Astrocyte of the spinal cord (primary cell): ENCODE measurements around the gene TTC7B.
"Not testable (repeated sequence)": the region's sequence is repeated elsewhere in the genome, so short reads cannot be mapped to it uniquely, and the experiment has no call there.

Source experiments
- DNase-seq: peaks from one replicate; pipeline ENCODE4 v3.0.0; 2011; ENCODE audit warnings: low read depth, low spot score
- H3K4me3 ChIP-seq: 2 replicates; pipeline ENCODE4 v1.5.1; 2011; ENCODE audit warnings: low read depth, mild to moderate bottlenecking, low read length, moderate library complexity
- CTCF ChIP-seq: IDR thresholded peaks from 2 replicates; pipeline ENCODE4 v1.5.1; 2012; ENCODE audit warnings: low read depth, mild to moderate bottlenecking, low read length, inconsistent platforms
- in situ Hi-C: cut with HindIII; loops from 2 replicates; pipeline ENCODE4 v1.10.0; 2017; ENCODE audit warnings: low sequenced_read_pairs

TTC7B gene, protein sequence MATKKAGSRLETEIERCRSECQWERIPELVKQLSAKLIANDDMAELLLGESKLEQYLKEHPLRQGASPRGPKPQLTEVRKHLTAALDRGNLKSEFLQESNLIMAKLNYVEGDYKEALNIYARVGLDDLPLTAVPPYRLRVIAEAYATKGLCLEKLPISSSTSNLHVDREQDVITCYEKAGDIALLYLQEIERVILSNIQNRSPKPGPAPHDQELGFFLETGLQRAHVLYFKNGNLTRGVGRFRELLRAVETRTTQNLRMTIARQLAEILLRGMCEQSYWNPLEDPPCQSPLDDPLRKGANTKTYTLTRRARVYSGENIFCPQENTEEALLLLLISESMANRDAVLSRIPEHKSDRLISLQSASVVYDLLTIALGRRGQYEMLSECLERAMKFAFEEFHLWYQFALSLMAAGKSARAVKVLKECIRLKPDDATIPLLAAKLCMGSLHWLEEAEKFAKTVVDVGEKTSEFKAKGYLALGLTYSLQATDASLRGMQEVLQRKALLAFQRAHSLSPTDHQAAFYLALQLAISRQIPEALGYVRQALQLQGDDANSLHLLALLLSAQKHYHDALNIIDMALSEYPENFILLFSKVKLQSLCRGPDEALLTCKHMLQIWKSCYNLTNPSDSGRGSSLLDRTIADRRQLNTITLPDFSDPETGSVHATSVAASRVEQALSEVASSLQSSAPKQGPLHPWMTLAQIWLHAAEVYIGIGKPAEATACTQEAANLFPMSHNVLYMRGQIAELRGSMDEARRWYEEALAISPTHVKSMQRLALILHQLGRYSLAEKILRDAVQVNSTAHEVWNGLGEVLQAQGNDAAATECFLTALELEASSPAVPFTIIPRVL

DNA sequence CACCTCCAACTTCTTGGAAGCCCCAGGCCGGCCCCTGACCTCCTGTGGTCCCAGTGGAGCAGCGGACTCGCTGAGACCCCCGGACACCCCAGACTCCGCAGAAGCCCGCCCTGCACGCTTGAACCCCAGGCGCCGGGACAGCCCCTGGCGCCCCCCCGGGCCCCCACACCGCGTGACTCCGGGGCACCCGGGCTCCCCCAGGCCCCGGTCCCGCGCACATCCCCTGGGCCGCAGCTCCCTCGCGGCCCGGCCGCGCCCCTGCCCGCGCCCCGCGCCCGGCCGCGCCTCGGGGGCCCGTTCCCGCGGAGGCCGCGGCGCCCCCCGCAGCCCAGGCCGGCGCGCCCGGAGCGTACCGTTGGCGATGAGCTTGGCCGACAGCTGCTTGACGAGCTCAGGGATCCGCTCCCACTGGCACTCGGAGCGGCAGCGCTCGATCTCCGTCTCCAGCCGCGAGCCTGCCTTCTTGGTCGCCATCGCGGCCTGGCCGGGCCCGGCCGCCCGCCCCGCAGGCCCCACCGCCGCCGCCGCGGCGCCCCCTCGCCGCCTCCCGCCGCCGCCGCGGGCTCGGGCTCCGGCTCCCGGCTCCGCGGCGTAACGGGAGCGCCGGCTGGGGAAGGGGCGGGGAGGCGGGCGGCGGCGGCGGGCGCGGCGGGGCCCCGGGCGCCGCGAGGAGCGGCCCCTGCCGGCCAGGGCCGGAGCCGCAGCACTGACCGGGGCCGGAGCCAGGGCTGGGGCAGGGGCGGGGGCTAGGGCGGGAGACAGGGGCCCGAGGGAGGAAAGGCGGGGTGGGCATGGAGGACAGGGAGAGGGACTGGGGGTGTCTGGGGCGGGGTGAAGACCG is at the start of gene TTC7B:
TTC7B (minus strand) TSS at position 609 of the 841 bp plus-strand sequence; CDS start at position 474, 135 bp downstream.
- peak within 1 kb of the TSS; percentile 72 for H3K4me3 ChIP-seq
- DNase-seq, result no peak
- in situ Hi-C loops, result no loop called here
- TF ChIP-seq CTCF, result peak; percentile 41

GRCh38 chr14:90864741-90865140 is 48.5 kb upstream of the TTC7B start:
- in situ Hi-C loops, result no loop called here
- TF ChIP-seq CTCF, result no peak
- DNase-seq, result no peak
- no peak overlapping the region for H3K4me3 ChIP-seq

GRCh38 chr14:90858511-90858910 is 42.3 kb upstream of the TTC7B start:
- in situ Hi-C loops, result no loop called here
- no peak for DNase-seq
- H3K4me3 ChIP-seq, result no peak overlapping the region
- TF ChIP-seq CTCF, result no peak

GRCh38 chr14:90857866-90858265 is 41.6 kb upstream of the TTC7B start:
- in situ Hi-C loops, result no loop called here
- no peak for TF ChIP-seq CTCF
- H3K4me3 ChIP-seq, result no peak overlapping the region
- DNase-seq, result no peak

- in situ Hi-C loops, DNase-seq, H3K4me3 ChIP-seq: not testable (repeated sequence)
Observed at GRCh38 chr14:90856115-90856514, 39.9 kb upstream of the TTC7B start.

DNA sequence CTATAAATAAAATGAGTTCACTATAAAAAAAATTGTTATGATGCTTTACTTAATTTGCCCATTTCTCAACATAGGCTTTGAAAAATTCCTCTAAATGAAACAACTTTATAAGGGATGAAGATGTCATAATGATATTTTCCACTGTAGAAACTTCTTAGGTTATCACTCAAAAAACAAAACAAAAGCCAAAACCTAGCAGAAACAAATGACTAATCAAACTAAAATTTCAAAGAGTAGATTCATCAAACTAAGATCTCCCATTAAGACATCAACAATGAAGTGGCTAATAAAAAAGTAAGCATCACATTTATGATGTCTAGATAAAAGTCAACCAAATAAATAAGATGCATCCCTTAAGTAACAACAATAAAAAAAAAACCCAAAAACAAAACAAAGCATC is 36.9 kb upstream of the TTC7B start:
- no peak overlapping the region for H3K4me3 ChIP-seq
- no peak for DNase-seq
- in situ Hi-C loops, result no loop called here
- no peak for TF ChIP-seq CTCF
